Activated CD8-positive, alpha-beta memory T cell treated with anti-CD3 and anti-CD28 coated beads for 1 hour (primary cell): Measurements from ENCODE around the gene AGRP.

Experiments
- DNase-seq, 2 donors: peaks; one replicate each; pipeline ENCODE4 v3.0.0-alpha.2; 2020; ENCODE audit warnings: low read depth in 1 of 2; ENCODE audit errors: extremely low read depth in 1 of 2

Gene AGRP

DNA sequence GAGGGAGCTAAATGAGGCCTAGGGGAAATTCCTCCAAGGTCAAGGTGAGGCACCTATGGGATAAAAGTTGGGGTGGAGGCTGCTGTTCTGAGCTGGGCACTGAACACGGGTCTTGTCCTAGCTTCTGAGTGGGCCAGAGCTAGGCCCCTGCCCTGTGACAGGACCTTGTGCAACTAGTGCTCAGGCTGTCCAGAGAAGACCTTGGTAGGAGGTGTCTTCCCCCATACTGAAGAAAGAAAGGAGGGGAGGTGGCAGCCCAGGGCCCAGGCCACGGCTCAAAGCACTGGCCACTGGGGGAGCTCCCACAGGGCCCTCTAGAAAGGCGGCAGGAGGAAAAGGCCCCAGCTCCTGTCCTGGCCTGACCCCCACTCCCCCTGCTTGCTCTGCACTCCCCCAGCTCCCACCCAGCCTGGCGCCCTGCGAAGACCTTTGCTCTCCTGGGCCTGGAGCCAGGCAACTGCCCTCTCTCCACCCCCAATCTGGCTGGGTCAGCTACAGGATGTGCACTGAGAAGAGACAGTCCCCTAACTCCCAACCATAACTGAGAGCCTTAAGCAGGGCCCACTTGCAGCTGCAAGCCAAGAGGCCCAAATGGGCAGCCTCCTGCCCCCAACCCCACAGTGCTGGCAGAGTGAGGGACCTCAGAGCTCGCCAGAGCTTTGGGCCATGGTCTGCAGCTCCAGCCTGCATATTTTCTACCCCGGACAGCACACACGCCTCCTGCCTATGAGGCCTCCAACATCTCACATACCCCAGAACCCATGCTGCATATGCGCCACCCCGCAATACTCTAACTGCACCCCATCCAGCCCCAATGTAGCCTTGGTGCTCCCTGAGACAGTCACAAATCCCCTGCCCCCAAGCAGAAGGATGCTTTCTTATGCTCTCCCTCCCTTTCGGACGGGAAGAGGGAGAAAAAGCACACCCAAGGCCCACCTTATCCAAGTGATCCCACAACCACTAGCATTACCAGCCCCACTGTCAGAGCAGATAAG is 37.1 kb downstream of the AGRP start:
- DNase-seq = no peak

DNA sequence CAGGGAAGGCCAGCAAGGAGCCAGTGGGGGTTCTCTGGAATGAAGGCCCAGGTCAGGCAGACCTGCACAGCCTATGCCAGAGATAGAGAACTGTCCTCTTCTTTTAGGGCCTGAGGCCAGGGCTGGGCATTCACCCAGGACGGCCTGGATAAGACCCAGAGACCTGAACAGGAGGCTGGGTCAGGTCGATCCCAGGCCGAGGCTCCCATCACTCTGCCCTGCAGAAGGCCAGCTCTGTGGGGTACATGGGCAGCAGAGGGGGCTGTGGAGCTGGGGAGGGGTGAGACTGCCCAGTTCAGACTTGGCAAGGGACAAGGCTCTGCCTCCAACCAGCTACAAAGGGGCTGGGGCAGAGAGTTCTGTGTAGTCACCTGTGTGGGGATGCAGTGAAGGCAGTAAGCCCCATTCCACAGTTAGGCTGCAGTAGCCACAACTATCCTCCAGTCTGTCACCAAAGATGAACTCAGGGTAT is 37.9 kb downstream of the AGRP start:
- DNase-seq = no peak

- DNase-seq = no peak
Measured at GRCh38 chr16:67445126-67445426, 38.3 kb downstream of the AGRP start.

- no peak for DNase-seq
Measured at GRCh38 chr16:67444259-67445125, 38.9 kb downstream of the AGRP start.

GRCh38 chr16:67443265-67443664 is 40.1 kb downstream of the AGRP start:
- no peak for DNase-seq

- no peak for DNase-seq
Measured at GRCh38 chr16:67442581-67443255, 40.6 kb downstream of the AGRP start.

DNA sequence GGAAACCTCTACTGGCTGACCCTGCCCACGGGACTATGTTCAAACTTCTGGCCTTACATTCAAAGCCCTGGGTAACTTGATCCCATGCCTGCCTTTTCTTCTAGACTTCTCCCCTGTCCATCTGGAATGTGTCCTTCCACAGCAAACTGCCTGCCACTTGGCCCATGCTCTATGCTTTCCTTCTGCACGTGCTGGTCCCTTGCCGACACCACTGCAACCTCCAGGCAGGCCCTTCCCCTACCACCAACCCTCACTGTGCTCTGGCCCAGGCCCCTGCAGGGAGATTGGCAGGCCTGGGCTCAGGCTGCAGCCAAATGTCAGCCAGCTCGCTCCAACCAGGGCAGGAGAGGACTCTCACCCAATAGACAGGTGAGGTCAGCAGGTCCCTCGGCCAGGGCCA is 41.4 kb downstream of the AGRP start:
- DNase-seq = no peak

- DNase-seq = no peak
Measured at GRCh38 chr16:67441271-67441753, 42.0 kb downstream of the AGRP start.

DNA sequence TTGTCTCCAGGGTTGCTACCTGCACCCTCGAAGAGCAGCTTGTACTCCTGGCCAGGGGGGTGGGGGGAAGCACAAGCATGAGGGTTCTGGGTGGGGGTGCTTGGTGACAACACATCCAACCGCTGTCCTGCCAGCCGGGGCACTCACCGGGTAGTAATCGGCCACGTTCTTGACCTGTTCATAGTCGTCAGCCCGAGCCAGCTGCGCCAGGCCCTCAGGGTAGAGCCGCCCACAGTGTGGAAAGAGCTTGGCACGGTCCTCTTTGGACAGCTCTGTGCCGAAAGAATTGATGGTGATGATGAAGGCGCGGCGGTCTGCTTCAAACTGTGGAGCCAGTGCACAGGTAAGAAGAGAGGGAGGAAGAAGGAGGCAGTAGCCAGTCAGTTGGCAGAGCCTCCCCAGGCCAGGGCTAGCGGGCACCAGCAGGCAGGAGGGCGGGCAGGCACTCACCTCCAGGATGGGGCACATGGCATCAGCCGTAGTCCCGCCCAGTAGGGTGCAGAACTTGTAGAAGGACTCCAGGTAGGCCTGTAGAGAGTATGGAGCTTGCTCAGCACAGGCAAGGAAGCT is 44.4 kb downstream of the AGRP start:
- no peak for DNase-seq

DNA sequence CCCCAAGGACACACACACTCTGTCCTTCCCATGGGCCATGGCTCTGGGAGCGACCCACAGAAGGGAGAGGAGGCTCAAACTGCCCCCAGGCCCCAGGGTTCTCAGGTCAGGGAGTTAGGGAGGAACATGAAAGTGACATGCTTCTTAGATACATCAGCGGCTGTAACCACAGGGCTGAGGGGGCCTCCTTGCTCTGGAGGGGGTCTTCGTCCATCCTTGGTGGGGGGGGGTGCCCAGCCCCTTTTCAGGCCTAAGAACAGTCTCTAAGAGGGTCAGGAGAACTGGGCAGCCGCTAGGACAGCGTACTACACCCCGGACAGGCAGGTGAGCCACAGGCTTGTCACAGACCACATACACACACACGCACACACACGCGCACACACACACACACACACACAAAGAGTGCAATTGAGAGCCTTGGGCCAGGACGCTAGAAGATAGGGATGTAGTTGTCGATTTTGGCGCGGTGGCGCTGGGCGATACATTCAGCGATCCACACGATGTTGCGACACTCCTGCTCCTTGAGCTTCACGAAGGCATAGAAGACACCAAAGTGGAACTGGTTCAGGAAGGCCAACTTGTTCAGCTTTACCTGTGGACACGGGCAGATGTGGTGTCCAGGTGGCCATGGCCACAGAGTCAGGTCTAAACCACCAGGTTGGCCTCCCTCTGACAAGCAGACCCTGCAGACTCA is 45.1 kb downstream of the AGRP start:
- DNase-seq = no peak

- DNase-seq = no peak
Measured at GRCh38 chr16:67437513-67437912, 45.8 kb downstream of the AGRP start.

GRCh38 chr16:67436640-67437193 is 46.6 kb downstream of the AGRP start:
- DNase-seq = no peak

DNA sequence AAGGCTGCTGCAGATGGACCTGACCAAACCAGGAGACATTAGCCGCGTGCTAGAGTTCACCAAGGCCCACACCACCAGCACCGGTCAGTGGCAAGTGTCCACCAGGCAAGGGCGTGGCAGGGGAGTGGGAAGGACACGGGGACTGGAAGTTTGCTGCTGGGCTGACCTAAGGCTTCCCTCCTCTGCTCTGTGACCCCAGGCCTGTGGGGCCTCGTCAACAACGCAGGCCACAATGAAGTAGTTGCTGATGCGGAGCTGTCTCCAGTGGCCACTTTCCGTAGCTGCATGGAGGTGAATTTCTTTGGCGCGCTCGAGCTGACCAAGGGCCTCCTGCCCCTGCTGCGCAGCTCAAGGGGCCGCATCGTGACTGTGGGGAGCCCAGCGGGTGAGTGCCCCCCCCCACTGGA is 47.6 kb downstream of the AGRP start:
- DNase-seq = no peak

GRCh38 chr16:67433131-67433719 is 50.1 kb downstream of the AGRP start:
- no peak for DNase-seq
